ENCODE data around the gene FEN1.

The FEN1 gene

DNA sequence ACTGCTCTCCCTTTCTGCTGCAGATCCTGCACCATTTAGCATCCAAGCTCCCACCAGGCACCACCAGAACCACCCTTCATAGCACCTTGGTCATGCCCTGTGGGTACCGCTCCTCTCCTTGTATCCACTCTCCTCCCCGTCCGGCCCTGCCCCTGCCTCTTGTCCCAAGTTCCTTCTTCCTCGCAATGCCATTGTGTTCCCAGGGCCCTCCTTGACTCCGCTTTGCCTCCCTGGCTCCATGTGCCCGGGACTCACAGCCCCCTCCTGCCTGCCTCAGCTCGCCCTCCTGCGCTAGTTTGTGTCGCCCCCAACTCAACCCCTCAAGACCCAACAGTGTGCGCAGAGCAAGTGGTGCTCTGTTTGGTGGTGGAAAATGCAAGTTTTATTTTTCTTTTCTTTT is 46.2 kb downstream of the FEN1 start:
- TF ChIP-seq ZBTB7A (IDR thresholded peaks at IDR 0.05; ENCODE audit: low read depth) (no peak), FOXM1 (IDR thresholded peaks at IDR 0.05; ENCODE audit: borderline replicate concordance, low read depth) (no peak), EP300 (IDR thresholded peaks at IDR 0.05; ENCODE audit: borderline replicate concordance) (no peak), TCF12 (IDR thresholded peaks at IDR 0.05; ENCODE audit: low read depth) (no peak), CEBPB (IDR thresholded peaks at IDR 0.05) (no peak), TEAD4 (IDR thresholded peaks at IDR 0.05) (no peak), NFIC (IDR thresholded peaks at IDR 0.05) (no peak), CREB1 (IDR thresholded peaks at IDR 0.05; ENCODE audit: low read depth) (no peak), EGR1 (IDR thresholded peaks at IDR 0.05) (no peak), YY1 (IDR thresholded peaks at IDR 0.05; ENCODE audit: low read depth) (no peak), RAD21 (IDR thresholded peaks at IDR 0.05; ENCODE audit: low read depth) (no peak)
- TF ChIP-seq, protein P1, sequence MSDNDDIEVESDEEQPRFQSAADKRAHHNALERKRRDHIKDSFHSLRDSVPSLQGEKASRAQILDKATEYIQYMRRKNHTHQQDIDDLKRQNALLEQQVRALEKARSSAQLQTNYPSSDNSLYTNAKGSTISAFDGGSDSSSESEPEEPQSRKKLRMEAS (IDR thresholded peaks at IDR 0.05), result no peak
- TF ChIP-seq, protein P2, sequence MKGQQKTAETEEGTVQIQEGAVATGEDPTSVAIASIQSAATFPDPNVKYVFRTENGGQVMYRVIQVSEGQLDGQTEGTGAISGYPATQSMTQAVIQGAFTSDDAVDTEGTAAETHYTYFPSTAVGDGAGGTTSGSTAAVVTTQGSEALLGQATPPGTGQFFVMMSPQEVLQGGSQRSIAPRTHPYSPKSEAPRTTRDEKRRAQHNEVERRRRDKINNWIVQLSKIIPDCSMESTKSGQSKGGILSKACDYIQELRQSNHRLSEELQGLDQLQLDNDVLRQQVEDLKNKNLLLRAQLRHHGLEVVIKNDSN (IDR thresholded peaks at IDR 0.05), result no peak
- TF ChIP-seq, protein P3, sequence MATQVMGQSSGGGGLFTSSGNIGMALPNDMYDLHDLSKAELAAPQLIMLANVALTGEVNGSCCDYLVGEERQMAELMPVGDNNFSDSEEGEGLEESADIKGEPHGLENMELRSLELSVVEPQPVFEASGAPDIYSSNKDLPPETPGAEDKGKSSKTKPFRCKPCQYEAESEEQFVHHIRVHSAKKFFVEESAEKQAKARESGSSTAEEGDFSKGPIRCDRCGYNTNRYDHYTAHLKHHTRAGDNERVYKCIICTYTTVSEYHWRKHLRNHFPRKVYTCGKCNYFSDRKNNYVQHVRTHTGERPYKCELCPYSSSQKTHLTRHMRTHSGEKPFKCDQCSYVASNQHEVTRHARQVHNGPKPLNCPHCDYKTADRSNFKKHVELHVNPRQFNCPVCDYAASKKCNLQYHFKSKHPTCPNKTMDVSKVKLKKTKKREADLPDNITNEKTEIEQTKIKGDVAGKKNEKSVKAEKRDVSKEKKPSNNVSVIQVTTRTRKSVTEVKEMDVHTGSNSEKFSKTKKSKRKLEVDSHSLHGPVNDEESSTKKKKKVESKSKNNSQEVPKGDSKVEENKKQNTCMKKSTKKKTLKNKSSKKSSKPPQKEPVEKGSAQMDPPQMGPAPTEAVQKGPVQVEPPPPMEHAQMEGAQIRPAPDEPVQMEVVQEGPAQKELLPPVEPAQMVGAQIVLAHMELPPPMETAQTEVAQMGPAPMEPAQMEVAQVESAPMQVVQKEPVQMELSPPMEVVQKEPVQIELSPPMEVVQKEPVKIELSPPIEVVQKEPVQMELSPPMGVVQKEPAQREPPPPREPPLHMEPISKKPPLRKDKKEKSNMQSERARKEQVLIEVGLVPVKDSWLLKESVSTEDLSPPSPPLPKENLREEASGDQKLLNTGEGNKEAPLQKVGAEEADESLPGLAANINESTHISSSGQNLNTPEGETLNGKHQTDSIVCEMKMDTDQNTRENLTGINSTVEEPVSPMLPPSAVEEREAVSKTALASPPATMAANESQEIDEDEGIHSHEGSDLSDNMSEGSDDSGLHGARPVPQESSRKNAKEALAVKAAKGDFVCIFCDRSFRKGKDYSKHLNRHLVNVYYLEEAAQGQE (IDR thresholded peaks at IDR 0.05; ENCODE audit: low read depth), result no peak

DNA sequence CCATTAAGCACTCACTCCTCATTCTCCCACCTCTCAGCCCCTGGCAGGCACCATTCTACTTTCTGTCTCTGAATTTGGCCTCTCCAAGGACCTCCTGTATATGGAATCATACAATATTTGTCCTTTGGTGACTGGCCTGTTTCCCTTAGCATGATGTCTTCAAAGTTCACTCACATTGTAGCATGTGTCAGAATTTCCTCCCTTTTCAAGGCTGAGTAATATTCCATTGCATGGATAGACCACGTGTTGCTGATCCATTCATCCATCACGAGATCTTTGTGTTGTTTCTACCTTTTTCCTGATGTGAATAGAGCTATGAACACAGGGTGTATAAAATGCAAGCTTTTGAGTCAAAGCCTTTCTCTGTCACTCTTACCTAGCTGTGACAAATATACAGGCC is 47.0 kb downstream of the FEN1 start:
- TF ChIP-seq EGR1 (IDR thresholded peaks at IDR 0.05) (no peak), TEAD4 (IDR thresholded peaks at IDR 0.05) (no peak), EP300 (IDR thresholded peaks at IDR 0.05; ENCODE audit: borderline replicate concordance) (no peak), FOXM1 (IDR thresholded peaks at IDR 0.05; ENCODE audit: borderline replicate concordance, low read depth) (no peak), NFIC (IDR thresholded peaks at IDR 0.05) (no peak), TAF1 (IDR thresholded peaks at IDR 0.05; ENCODE audit: low read depth) (no peak), YY1 (IDR thresholded peaks at IDR 0.05; ENCODE audit: low read depth) (no peak), CREB1 (IDR thresholded peaks at IDR 0.05; ENCODE audit: low read depth) (no peak), RAD21 (IDR thresholded peaks at IDR 0.05; ENCODE audit: low read depth) (no peak), ZBTB7A (IDR thresholded peaks at IDR 0.05; ENCODE audit: low read depth) (no peak)
- TF ChIP-seq, protein P1 (IDR thresholded peaks at IDR 0.05), result no peak
- TF ChIP-seq, protein P2 (IDR thresholded peaks at IDR 0.05), result no peak
- TF ChIP-seq, protein P3 (IDR thresholded peaks at IDR 0.05; ENCODE audit: low read depth), result no peak

DNA sequence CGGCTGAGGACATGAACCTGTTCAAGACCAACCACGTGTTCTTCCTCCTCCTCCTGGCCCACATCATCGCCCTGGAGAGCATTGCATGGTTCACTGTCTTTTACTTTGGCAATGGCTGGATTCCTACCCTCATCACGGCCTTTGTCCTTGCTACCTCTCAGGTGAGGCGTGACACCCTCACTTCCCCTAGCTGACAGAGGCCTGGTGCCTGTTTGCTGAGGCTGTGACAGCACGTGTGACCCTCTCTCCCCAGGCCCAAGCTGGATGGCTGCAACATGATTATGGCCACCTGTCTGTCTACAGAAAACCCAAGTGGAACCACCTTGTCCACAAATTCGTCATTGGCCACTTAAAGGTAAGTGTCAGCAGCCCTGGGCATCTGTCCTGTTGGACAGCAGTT is 47.7 kb downstream of the FEN1 start:
- TF ChIP-seq, protein P3 (IDR thresholded peaks at IDR 0.05; ENCODE audit: low read depth), result no peak
- TF ChIP-seq EP300 (IDR thresholded peaks at IDR 0.05; ENCODE audit: borderline replicate concordance), result no peak
- no peak for TF ChIP-seq FOXM1 (IDR thresholded peaks at IDR 0.05; ENCODE audit: borderline replicate concordance, low read depth)
- TF ChIP-seq CEBPB (IDR thresholded peaks at IDR 0.05), result no peak
- no peak for TF ChIP-seq RAD21 (IDR thresholded peaks at IDR 0.05; ENCODE audit: low read depth)
- no peak for TF ChIP-seq YY1 (IDR thresholded peaks at IDR 0.05; ENCODE audit: low read depth)
- TF ChIP-seq, protein P2 (IDR thresholded peaks at IDR 0.05), result no peak
- TF ChIP-seq NFIC (IDR thresholded peaks at IDR 0.05), result no peak
- no peak for TF ChIP-seq TCF12 (IDR thresholded peaks at IDR 0.05; ENCODE audit: low read depth)
- TF ChIP-seq, protein P1 (IDR thresholded peaks at IDR 0.05), result no peak
- no peak for TF ChIP-seq CREB1 (IDR thresholded peaks at IDR 0.05; ENCODE audit: low read depth)
- no peak for TF ChIP-seq EGR1 (IDR thresholded peaks at IDR 0.05)
- no peak for TF ChIP-seq TAF1 (IDR thresholded peaks at IDR 0.05; ENCODE audit: low read depth)
- TF ChIP-seq TEAD4 (IDR thresholded peaks at IDR 0.05), result no peak
- TF ChIP-seq ZBTB7A (IDR thresholded peaks at IDR 0.05; ENCODE audit: low read depth), result no peak
